Measurements from ENCODE around the gene ZNF497. TPM values are rescaled to one million over a fixed set of nuclear protein-coding genes. Genes with fewer than 3 reads are reported as not detected.

ZNF497 gene
- total and polyA plus RNA-seq, 2 of the 8 experiments (the other 6 are each of a cell fraction or from before 2014, with no cell fraction given): 0.93 to 1.4 TPM

DNA sequence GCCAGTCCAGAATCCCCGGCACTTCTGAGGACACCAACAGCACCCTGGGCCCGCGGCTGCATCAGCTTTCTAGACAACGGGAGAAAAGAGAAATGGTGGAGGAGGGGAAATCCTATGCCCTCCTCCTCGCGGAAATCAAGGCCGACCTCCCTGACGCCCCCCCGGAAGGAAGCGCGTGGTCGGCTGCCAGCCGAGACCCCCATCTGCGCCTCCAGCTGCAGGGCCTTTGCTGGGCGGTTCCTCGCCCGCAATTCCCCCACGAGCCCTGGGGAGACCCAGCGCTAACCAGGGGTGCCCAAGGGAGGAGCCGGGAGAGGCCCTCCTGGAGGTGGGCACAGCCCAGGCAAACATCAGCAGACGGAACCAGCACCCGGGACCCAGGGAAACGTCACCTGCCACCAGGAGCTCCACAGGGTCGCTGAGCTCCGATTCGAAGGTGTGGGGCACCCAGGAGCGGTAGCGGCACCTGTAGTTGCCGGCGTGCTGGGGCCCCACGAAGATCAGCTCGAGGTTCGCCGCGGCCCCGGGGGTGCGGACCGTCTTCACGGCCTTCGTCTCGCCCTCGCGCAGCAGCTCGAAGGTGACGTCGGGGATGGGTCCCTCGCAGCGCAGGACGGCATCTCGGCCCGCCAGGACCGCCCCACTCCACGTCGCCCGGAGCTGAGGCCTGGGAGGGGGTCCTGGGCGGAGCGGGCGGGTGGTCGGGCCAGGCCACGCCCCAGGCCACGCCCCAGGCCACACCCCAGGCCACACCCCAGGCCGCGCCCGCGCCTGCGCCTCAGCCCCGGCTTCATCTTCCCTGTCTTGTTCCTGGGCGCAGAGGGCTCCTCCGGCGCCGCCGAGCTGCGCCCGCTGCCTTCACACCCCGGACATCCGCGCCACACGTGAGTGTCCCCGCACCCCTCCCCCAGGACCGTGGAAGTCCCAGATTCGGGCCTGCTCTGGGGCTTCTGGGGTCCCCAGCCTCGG lies 15.3 kb downstream of the ZNF497 start (continued):
- TF ChIP-seq HDAC2 (IDR thresholded peaks at IDR 0.05; ENCODE audit: borderline replicate concordance in 1 of 2, low read depth in 2 of 2, low read length in 2 of 2) (no peak), RNF2 (IDR thresholded peaks at IDR 0.05; ENCODE audit: borderline replicate concordance, low read depth, low read length, missing control alignments, poor library complexity, severe bottlenecking) (no peak), ATF3 (IDR thresholded peaks at IDR 0.05; ENCODE audit: insufficient read depth, low read depth, low read length) (no peak), ZNF274 (IDR thresholded peaks at IDR 0.05; ENCODE audit: borderline replicate concordance, extremely low read depth, low read length) (no peak)

All from H1 (cell line).